GM23338 (cell line): ENCODE data around the gene TGIF1. TPM values are rescaled to one million over a fixed set of nuclear protein-coding genes. Genes with fewer than 3 reads are reported as not detected.
"Not testable (repeated sequence)": the region's sequence is repeated elsewhere in the genome, so short reads cannot be mapped to it uniquely, and the experiment has no call there.

Experiments used
- ATAC-seq: fragments of 200-7000 bp; cut with Tn5 transposase; 3 replicates; pipeline ENCODE4 v1.9.1; 2020
- DNase-seq: peaks from one replicate; pipeline ENCODE4 v3.0.0-alpha.2; 2015; ENCODE audit warnings: low spot score
- H2AFZ ChIP-seq: fragments of 200-600 bp; sonication (generic); 2 replicates; pipeline ENCODE4 v1.8.0; 2016; ENCODE audit warnings: antibody characterized with exemption, mild to moderate bottlenecking, moderate library complexity
- H3F3A ChIP-seq: fragments of 200-600 bp; sonication (generic); replicated peaks from 2 replicates; pipeline ENCODE4 v1.8.0; 2017; ENCODE audit warnings: antibody characterized with exemption, mixed run types, low read depth
- H3K27ac ChIP-seq: fragments of 200-600 bp; sonication (generic); 2 replicates; pipeline ENCODE4 v1.6.1; 2016; ENCODE audit warnings: low read depth
- H3K27me3 ChIP-seq: fragments of 200-600 bp; sonication (generic); 2 replicates; pipeline ENCODE4 v1.8.0; 2016; ENCODE audit warnings: mild to moderate bottlenecking, mixed run types, moderate library complexity; ENCODE audit not compliant: insufficient read depth
- H3K36me3 ChIP-seq: fragments of 200-600 bp; sonication (generic); 2 replicates; pipeline ENCODE4 v1.8.0; 2016; ENCODE audit warnings: mild to moderate bottlenecking; ENCODE audit not compliant: insufficient read depth
- H3K4me1 ChIP-seq: fragments of 200-600 bp; sonication (generic); 2 replicates; pipeline ENCODE4 v1.8.0; 2016; ENCODE audit warnings: mild to moderate bottlenecking, moderate library complexity; ENCODE audit not compliant: insufficient read depth
- H3K4me2 ChIP-seq: fragments of 200-600 bp; sonication (generic); 2 replicates; pipeline ENCODE4 v1.7.1; 2017; ENCODE audit warnings: mixed run types
- H3K4me3 ChIP-seq: fragments of 200-600 bp; sonication (generic); 2 replicates; pipeline ENCODE4 v1.6.1; 2016; ENCODE audit warnings: mixed run types
- H3K79me2 ChIP-seq: fragments of 200-600 bp; sonication (generic); replicated peaks from 2 replicates; pipeline ENCODE4 v1.8.0; 2017; ENCODE audit warnings: mild to moderate bottlenecking; ENCODE audit not compliant: insufficient read depth
- H3K9me2 ChIP-seq: fragments of 200-600 bp; sonication (generic); 2 replicates; pipeline ENCODE4 v1.8.0; 2017; ENCODE audit not compliant: insufficient read depth
- H4K20me1 ChIP-seq: fragments of 200-600 bp; sonication (generic); replicated peaks from 2 replicates; pipeline ENCODE4 v1.8.0; 2017; ENCODE audit warnings: mild to moderate bottlenecking; ENCODE audit not compliant: insufficient read depth
- H3K27ac Mint-ChIP-seq: 2 replicates; pipeline ENCODE4 v1.8.0; 2020; ENCODE audit warnings: inconsistent platforms, mild to moderate bottlenecking, moderate library complexity, mixed read lengths
- H3K27me3 Mint-ChIP-seq: 3 replicates; pipeline ENCODE4 v1.8.0; 2022; ENCODE audit warnings: low read depth, mild to moderate bottlenecking, moderate library complexity, mixed read lengths, inconsistent platforms; ENCODE audit not compliant: insufficient read depth, poor library complexity
- H3K36me3 Mint-ChIP-seq: 3 replicates; pipeline ENCODE4 v1.8.0; 2021; ENCODE audit warnings: low read depth, mild to moderate bottlenecking, inconsistent platforms, moderate library complexity, mixed read lengths
- H3K4me1 Mint-ChIP-seq: 3 replicates; pipeline ENCODE4 v1.8.0; 2020; ENCODE audit warnings: mild to moderate bottlenecking, inconsistent platforms, mixed read lengths
- H3K4me3 Mint-ChIP-seq: 3 replicates; pipeline ENCODE4 v1.8.0; 2021; ENCODE audit warnings: moderate library complexity, mild to moderate bottlenecking, inconsistent platforms, mixed read lengths
- H3K9me3 Mint-ChIP-seq: 3 replicates; pipeline ENCODE4 v1.8.0; 2020; ENCODE audit warnings: moderate library complexity, mild to moderate bottlenecking, inconsistent platforms, mixed read lengths
- CTCF ChIP-seq, 2 experiments: fragments of 200-600 bp in 1 of 2; sonication (generic) in 1 of 2; conservative IDR thresholded peaks; 2 replicates each; pipeline versions ENCODE4 v1.5.1 to v1.6.1; 2016 to 2017; ENCODE audit warnings: antibody characterized with exemption in 2 of 2, low read depth in 2 of 2, mild to moderate bottlenecking in 2 of 2, moderate library complexity in 1 of 2
- ETS1 ChIP-seq: IDR thresholded peaks from 2 replicates; pipeline ENCODE4 v1.6.1; 2016; ENCODE audit warnings: antibody characterized with exemption
- EZH2 ChIP-seq: fragments of 200-600 bp; sonication (generic); IDR thresholded peaks from one replicate; pipeline ENCODE4 v1.8.0; 2017; ENCODE audit warnings: antibody characterized with exemption, mild to moderate bottlenecking, low read depth; ENCODE audit not compliant: unreplicated experiment
- EZH2phosphoT487 ChIP-seq: fragments of 200-600 bp; sonication (generic); IDR thresholded peaks from one replicate; pipeline ENCODE4 v1.8.1; 2018; ENCODE audit warnings: antibody characterized with exemption; ENCODE audit not compliant: unreplicated experiment
- POLR2AphosphoS5 ChIP-seq: IDR thresholded peaks from 2 replicates; pipeline ENCODE4 v1.6.1; 2016; ENCODE audit warnings: antibody characterized with exemption, low read depth
- REST ChIP-seq: IDR thresholded peaks from one replicate; pipeline ENCODE4 v1.6.1; 2018; ENCODE audit warnings: antibody characterized with exemption; ENCODE audit not compliant: unreplicated experiment
- STAT1 ChIP-seq: IDR thresholded peaks from one replicate; pipeline ENCODE4 v1.6.1; 2016; ENCODE audit warnings: antibody characterized with exemption; ENCODE audit not compliant: unreplicated experiment
- ZNF331 ChIP-seq: fragments of 250-450 bp; sonication (Bioruptor Pico); IDR thresholded peaks from 2 replicates; pipeline ENCODE4 v1.5.0; 2020; ENCODE audit warnings: low read depth, mild to moderate bottlenecking, moderate library complexity
- polyA plus RNA-seq: library from polyadenylated mRNA; unstranded; fragments of >200 nt; fragmentation: Nextera tagmentation; extraction: Ambion mirVana; gene quantifications from 2 replicates; pipeline ENCODE4 v1.2.1, GENCODE V29; 2016
- total RNA-seq: library from RNA; depleted of rRNA; stranded (reverse); fragments of >200 nt; shearing (Covaris generic); gene quantifications from 2 replicates; pipeline ENCODE4 v1.2.3, GENCODE V29; 2014

The TGIF1 gene
- total and polyA plus RNA-seq, 2 experiments from 2014 or later = 294 to 316 TPM

- Histone ChIP-seq H3K9me2 (no peaks in the 10 kb centered on the region; the same call in 1 of the 2 replicates), H3K36me3 (no peaks in the 10 kb centered on the region), H3K27me3 (no peaks in the 10 kb centered on the region), H4K20me1 (no peaks in the 10 kb centered on the region), H3F3A (no peaks in the 10 kb centered on the region), H3K4me3 (no peak overlapping the region), H2AFZ (peak overlapping the region; percentile 88; the same call in 1 of the 2 replicates), H3K4me1 (peaks cover 15% of the 10 kb centered on the region), H3K4me2 (no peak overlapping the region), H3K27ac (no peak overlapping the region), H3K79me2 (no peaks in the 10 kb centered on the region)
- Mint-ChIP-seq H3K4me1 (peaks cover 6% of the 10 kb centered on the region; the same call in 2 of the 3 replicates), H3K27ac (no peak overlapping the region), H3K9me3 (peaks cover 3% of the 10 kb centered on the region), H3K4me3 (no peak overlapping the region), H3K27me3 (no peaks in the 10 kb centered on the region), H3K36me3 (peaks cover 3% of the 10 kb centered on the region; the same call in 1 of the 3 replicates)
- DNase-seq = no peak
- no peak for ATAC-seq
- no peak for TF ChIP-seq ZNF331 (CRISPR knock-in tag)
- TF ChIP-seq POLR2AphosphoS5 = no peak
- TF ChIP-seq EZH2phosphoT487 = no peak
- TF ChIP-seq ETS1 = no peak
- no peak for TF ChIP-seq REST
- TF ChIP-seq STAT1 = no peak
- TF ChIP-seq CTCF (conservative IDR thresholded peaks at IDR 0.05; ENCODE audit: low read depth in 2 of 2) = no peak
- no peak for TF ChIP-seq EZH2
These were observed 39.7 kb upstream of the TGIF1 start for GRCh38 chr18:3410273-3410672.

- H3K4me3 Mint-ChIP-seq, H3K4me2 ChIP-seq, H3K27me3 ChIP-seq, H3K9me3 Mint-ChIP-seq, H3K27ac Mint-ChIP-seq, H3K27ac ChIP-seq, H2AFZ ChIP-seq, H3K79me2 ChIP-seq, H3F3A ChIP-seq, DNase-seq, H3K4me1 Mint-ChIP-seq, ATAC-seq, H3K9me2 ChIP-seq, H4K20me1 ChIP-seq, H3K36me3 Mint-ChIP-seq, H3K27me3 Mint-ChIP-seq, H3K4me3 ChIP-seq, H3K36me3 ChIP-seq: not testable (repeated sequence)
- H3K4me1 ChIP-seq = peaks cover 15% of the 10 kb centered on the region
These were observed 39.1 kb upstream of the TGIF1 start for GRCh38 chr18:3410876-3411275.
